ENCODE results near the gene FREY1.

Gene FREY1

GRCh38 chr11:45872651-45873356 lies 34.3 kb downstream of the FREY1 start (continued):
- TF ChIP-seq ZNF639 (tag by site-specific recombination; IDR thresholded peaks at IDR 0.05) = 0 out of 2 replicates have a peak, but pooled peaks have one; percentile 48
- TF ChIP-seq ZNF140 (tag by site-specific recombination; IDR thresholded peaks at IDR 0.05) = no peak
- no peak for TF ChIP-seq ZNF76 (tag by site-specific recombination; IDR thresholded peaks at IDR 0.05; ENCODE audit: borderline replicate concordance, low read depth)
- TF ChIP-seq ZNF692 (tag by site-specific recombination; IDR thresholded peaks at IDR 0.05) = 0 out of 2 replicates have a peak, but pooled peaks have one; percentile 13
- no peak for TF ChIP-seq RBAK (tag by site-specific recombination; IDR thresholded peaks at IDR 0.05)
- TF ChIP-seq PRDM10 (tag by site-specific recombination; IDR thresholded peaks at IDR 0.05) = peak; percentile 77
- TF ChIP-seq ZNF785 (tag by site-specific recombination; IDR thresholded peaks at IDR 0.05) = no peak

GRCh38 chr11:45871638-45872037 lies 35.4 kb downstream of the FREY1 start:
- ChIA-PET CTCF (interaction anchor here (0.6 to 7.0 kb wide), 21 partner anchors 9 to 595 kb away, joined by 3 to 79 read pairs (median 6); no protein-coding TSS in a partner anchor), POLR2A (interaction anchor here (1.4 kb wide), 1 partner anchor 57 kb away, joined by 3 read pairs; no protein-coding TSS in a partner anchor)
- Histone ChIP-seq H3K36me3 (ENCODE audit: control insufficient read depth in 2 of 2, insufficient read depth in 1 of 2, low read length in 2 of 2) (peaks cover 0 to 68% of the 10 kb centered on the region in 2 experiments; a peak in 1 of 3 replicates), H3K9me3 (ENCODE audit: control insufficient read depth, insufficient read depth, low read depth, low read length) (no peaks in the 10 kb centered on the region), H3K4me3 (ENCODE audit: low read depth, low read length) (no peak overlapping the region), H3K4me1 (ENCODE audit: control insufficient read depth, insufficient read depth, low read length) (no peaks in the 10 kb centered on the region), H3K27ac (ENCODE audit: extremely low read depth, low read depth, low read length) (no peak overlapping the region)
- no peak for TF ChIP-seq ELK4 (IDR thresholded peaks at IDR 0.05; ENCODE audit: borderline replicate concordance, low read depth, low read length)
- TF ChIP-seq ZFP3 (tag by site-specific recombination; IDR thresholded peaks at IDR 0.05; ENCODE audit: low read depth) = no peak
- no peak for TF ChIP-seq ZNF24 (tag by site-specific recombination; IDR thresholded peaks at IDR 0.05)
- no peak for TF ChIP-seq ZNF350 (tag by site-specific recombination; IDR thresholded peaks at IDR 0.05)
- no peak for TF ChIP-seq ZNF221 (tag by site-specific recombination; IDR thresholded peaks at IDR 0.05; ENCODE audit: borderline replicate concordance)
- no peak for TF ChIP-seq ZNF521 (tag by site-specific recombination; IDR thresholded peaks at IDR 0.05)
- TF ChIP-seq ZNF366 (tag by site-specific recombination; conservative IDR thresholded peaks at IDR 0.05) = no peak
- no peak for TF ChIP-seq ZNF157 (tag by site-specific recombination; IDR thresholded peaks at IDR 0.05)

All from HEK293 (cell line).